Left lobe of liver (tissue), 2 donors: ENCODE data around the gene ITPK1. TPM values are rescaled to one million over a fixed set of nuclear protein-coding genes. Genes with fewer than 3 reads are reported as not detected.

Source experiments
- ATAC-seq: fragments of 200-7000 bp; cut with Tn5 transposase; one replicate; pipeline ENCODE4 v1.9.1; 2020; ENCODE audit warnings: mild to moderate bottlenecking, moderate library complexity
- DNase-seq: peaks from one replicate; pipeline ENCODE4 v3.0.0-alpha.2; 2020; ENCODE audit warnings: low spot score
- total RNA-seq: library from RNA; stranded (reverse); gene quantifications from one replicate; pipeline ENCODE4 v1.2.1, GENCODE V29; 2021
- donor health status: DM: no; HTN: no; CAD: no; lungs with moderate emphysema.
- donor health status: DM: no; HTN: yes; CAD: no.

The ITPK1 gene
- total RNA-seq, 1 donor from 2014 or later, result 61.3 TPM

- ATAC-seq (no peak), DNase-seq (no peak)
Observed at GRCh38 chr14:92997343-92998061, 118.2 kb downstream of the ITPK1 start.

- ATAC-seq, result no peak
- no peak for DNase-seq
Observed at GRCh38 chr14:92995620-92996019, 120.1 kb downstream of the ITPK1 start.

GRCh38 chr14:92994942-92995341 is 120.8 kb downstream of the ITPK1 start:
- no peak for DNase-seq
- ATAC-seq, result no peak

DNA sequence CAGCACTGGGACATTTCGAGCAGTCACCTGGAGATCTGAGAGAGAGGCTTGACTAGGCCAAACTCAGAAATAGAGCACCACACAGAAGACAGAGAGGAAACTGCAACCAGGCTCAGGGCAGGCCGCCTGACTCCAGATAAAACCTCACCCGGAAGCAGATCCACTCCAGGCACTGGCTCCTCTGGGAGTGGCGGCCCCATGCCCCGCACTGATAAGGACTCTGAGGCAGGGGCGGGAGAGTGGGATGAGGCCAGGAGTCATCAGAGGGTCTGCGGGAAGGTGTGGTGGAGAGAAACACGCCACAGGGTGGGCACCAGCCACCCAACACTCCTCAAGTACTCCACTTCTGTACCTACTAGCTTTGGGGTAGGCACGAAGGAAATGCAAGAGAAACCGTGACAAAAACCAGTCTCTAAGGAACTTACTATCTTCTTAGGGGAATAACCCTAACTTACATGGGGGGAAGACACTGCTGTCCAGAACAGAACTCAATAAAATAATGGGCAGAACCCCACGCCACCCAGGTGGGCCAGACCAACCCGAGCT is 121.5 kb downstream of the ITPK1 start:
- peak; percentile 8 for ATAC-seq

GRCh38 chr14:92993302-92993701 is 122.4 kb downstream of the ITPK1 start:
- ATAC-seq (peak; percentile 84), DNase-seq (peak; percentile 87)

More for the DNA sequence above, 121.5 kb downstream of the ITPK1 start:
- DNase-seq, result no peak

GRCh38 chr14:92991536-92991935 is 124.2 kb downstream of the ITPK1 start:
- DNase-seq (no peak), ATAC-seq (no peak)

- ATAC-seq, result no peak
- no peak for DNase-seq
Observed at GRCh38 chr14:92990456-92991430, 125.0 kb downstream of the ITPK1 start.

GRCh38 chr14:92988786-92989755 is 126.7 kb downstream of the ITPK1 start:
- ATAC-seq (no peak), DNase-seq (no peak)

DNA sequence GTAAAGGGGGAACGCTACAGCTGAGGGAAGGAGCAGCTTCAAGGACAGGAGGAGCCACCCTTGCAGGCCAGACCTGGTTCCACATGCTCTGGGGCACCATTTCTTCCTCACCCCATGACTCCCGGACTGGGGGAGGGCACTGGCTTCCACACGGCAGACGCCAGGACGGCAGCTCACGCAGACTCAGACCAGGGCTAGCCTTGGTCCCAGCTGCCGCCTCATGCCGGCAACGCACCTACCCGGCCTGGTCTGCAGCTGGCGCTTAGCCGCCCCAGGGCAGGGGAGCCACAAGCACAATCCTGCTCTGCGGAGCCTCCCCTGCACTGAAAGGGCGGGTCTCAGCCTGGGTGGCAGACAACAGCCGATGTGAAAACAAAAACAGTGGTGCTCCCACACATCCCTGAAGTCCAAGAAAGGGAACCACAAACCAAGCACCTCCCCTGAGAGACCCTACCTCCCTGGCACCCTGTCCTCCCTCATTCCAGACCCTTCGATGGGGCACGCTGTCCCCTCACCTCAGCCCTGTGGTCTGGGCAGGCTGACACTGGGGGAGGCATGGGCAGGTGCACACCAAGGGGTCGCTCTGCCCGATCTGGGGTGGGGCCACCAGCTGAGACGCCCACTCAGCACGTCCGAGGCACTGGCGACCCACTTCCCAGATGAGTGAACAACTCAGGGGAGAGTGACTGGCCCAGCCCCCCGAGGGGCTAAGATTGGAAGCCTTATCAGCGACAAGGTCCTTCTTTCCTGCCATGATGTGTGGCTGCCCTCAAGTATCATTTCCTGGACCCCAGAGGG is 127.8 kb downstream of the ITPK1 start:
- DNase-seq (no peak), ATAC-seq (no peak)

DNA sequence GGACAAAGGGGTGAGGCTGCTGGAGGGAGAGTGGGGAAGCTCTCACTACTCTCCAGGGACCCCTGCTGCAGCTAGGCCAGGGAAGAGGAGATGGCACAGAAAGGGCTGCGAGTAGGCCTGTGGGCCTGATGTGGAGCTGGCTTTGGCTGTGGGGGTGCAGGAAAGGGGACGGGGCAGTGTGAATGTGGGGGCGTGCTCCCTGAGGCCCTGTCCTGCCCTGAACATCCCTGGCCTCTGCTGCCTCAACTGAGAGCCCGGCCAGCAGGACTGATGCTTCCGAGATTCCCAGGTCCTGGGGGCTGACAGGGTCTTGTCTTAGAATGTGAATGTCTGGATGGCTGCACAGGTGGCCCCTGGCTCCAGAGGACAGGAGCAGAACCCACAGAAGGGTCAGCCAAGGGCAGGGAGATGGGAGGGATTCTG is 128.6 kb downstream of the ITPK1 start:
- ATAC-seq, result no peak

GRCh38 chr14:92986254-92987147 is 129.2 kb downstream of the ITPK1 start:
- ATAC-seq (peak; percentile 83), DNase-seq (peak; percentile 88)

More for the DNA sequence above, 128.6 kb downstream of the ITPK1 start:
- no peak for DNase-seq

GRCh38 chr14:92985521-92985920 is 130.2 kb downstream of the ITPK1 start:
- no peak for DNase-seq
- ATAC-seq, result peak; percentile 14

DNA sequence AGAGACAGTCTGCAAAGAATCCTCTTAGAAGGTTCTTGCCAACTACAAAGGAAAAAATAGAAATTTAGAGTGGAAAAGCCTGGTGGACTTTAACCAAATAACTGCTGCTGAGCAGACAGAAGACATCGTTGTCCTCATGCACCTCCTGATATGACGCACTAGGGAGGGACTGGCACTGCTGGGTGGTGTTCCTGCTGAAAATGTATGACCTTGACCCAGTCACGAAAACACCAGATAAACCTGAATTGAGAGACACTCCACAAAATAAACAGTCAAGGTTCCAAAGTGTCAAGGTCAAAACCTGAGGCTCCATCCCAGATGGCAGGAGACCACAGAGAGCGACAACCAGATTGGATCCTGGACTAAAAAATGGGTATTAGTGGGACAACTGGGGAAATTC is 130.8 kb downstream of the ITPK1 start:
- DNase-seq, result peak; percentile 89
- ATAC-seq, result peak; percentile 69

- DNase-seq (no peak), ATAC-seq (no peak)
Observed at GRCh38 chr14:92984082-92984788, 131.5 kb downstream of the ITPK1 start.

DNA sequence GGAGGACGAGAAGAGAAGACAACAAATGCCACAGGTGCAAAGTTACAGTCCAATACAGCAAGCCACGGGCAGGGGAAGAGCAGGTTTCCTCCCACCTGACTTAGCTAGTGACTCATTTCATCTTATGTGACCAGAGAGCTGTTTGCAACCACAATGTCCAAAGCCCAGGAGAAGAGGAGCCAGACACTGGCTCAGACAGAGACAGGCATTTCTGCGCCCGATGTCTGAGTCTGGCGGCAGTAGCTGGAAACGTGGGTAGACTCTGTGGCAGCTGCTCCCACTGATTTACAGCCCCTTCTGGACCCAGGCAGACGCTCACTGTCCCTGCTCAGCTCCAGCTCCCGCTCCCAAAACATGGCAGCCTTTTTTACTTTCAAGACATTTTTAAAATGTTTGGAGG is 132.8 kb downstream of the ITPK1 start:
- DNase-seq (no peak), ATAC-seq (no peak)

- ATAC-seq (no peak), DNase-seq (no peak)
Observed at GRCh38 chr14:92981726-92982125, 134.0 kb downstream of the ITPK1 start.

DNA sequence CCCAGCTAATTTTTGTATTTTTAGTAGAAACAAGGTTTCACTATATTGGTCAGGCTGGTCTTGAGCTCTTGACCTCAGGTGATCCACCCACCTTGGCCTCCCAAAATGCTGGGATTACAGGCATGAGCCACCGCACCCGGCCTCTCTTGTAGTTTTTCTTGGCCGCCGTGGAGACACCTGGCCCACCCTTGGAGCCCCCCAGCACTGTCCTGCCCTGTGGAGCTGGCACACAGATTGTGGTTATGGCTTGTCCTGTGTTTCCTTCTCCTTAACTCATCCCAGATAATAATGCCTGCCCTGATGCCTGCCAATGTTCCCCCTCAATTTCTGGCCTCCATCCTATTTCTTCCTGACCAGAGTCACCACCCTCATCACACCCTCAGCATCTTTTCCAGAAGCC is 134.9 kb downstream of the ITPK1 start:
- no peak for ATAC-seq

More for the DNA sequence above, 134.9 kb downstream of the ITPK1 start:
- DNase-seq, result no peak
